GM23338 (cell line): ENCODE measurements around the gene B4GALT2. TPM values are rescaled to one million over a fixed set of nuclear protein-coding genes. Genes with fewer than 3 reads are reported as not detected.

Experiments used
- ATAC-seq: fragments of 200-7000 bp; cut with Tn5 transposase; 3 replicates; pipeline ENCODE4 v1.9.1; 2020
- DNase-seq: peaks from one replicate; pipeline ENCODE4 v3.0.0-alpha.2; 2015; ENCODE audit warnings: low spot score
- H2AFZ ChIP-seq: fragments of 200-600 bp; sonication (generic); 2 replicates; pipeline ENCODE4 v1.8.0; 2016; ENCODE audit warnings: antibody characterized with exemption, mild to moderate bottlenecking, moderate library complexity
- H3F3A ChIP-seq: fragments of 200-600 bp; sonication (generic); replicated peaks from 2 replicates; pipeline ENCODE4 v1.8.0; 2017; ENCODE audit warnings: antibody characterized with exemption, mixed run types, low read depth
- H3K27ac ChIP-seq: fragments of 200-600 bp; sonication (generic); 2 replicates; pipeline ENCODE4 v1.6.1; 2016; ENCODE audit warnings: low read depth
- H3K27me3 ChIP-seq: fragments of 200-600 bp; sonication (generic); 2 replicates; pipeline ENCODE4 v1.8.0; 2016; ENCODE audit warnings: mild to moderate bottlenecking, mixed run types, moderate library complexity; ENCODE audit not compliant: insufficient read depth
- H3K36me3 ChIP-seq: fragments of 200-600 bp; sonication (generic); 2 replicates; pipeline ENCODE4 v1.8.0; 2016; ENCODE audit warnings: mild to moderate bottlenecking; ENCODE audit not compliant: insufficient read depth
- H3K4me1 ChIP-seq: fragments of 200-600 bp; sonication (generic); 2 replicates; pipeline ENCODE4 v1.8.0; 2016; ENCODE audit warnings: mild to moderate bottlenecking, moderate library complexity; ENCODE audit not compliant: insufficient read depth
- H3K4me2 ChIP-seq: fragments of 200-600 bp; sonication (generic); 2 replicates; pipeline ENCODE4 v1.7.1; 2017; ENCODE audit warnings: mixed run types
- H3K4me3 ChIP-seq: fragments of 200-600 bp; sonication (generic); 2 replicates; pipeline ENCODE4 v1.6.1; 2016; ENCODE audit warnings: mixed run types
- H3K79me2 ChIP-seq: fragments of 200-600 bp; sonication (generic); replicated peaks from 2 replicates; pipeline ENCODE4 v1.8.0; 2017; ENCODE audit warnings: mild to moderate bottlenecking; ENCODE audit not compliant: insufficient read depth
- H3K9me2 ChIP-seq: fragments of 200-600 bp; sonication (generic); 2 replicates; pipeline ENCODE4 v1.8.0; 2017; ENCODE audit not compliant: insufficient read depth
- H4K20me1 ChIP-seq: fragments of 200-600 bp; sonication (generic); replicated peaks from 2 replicates; pipeline ENCODE4 v1.8.0; 2017; ENCODE audit warnings: mild to moderate bottlenecking; ENCODE audit not compliant: insufficient read depth
- H3K27ac Mint-ChIP-seq: 2 replicates; pipeline ENCODE4 v1.8.0; 2020; ENCODE audit warnings: inconsistent platforms, mild to moderate bottlenecking, moderate library complexity, mixed read lengths
- H3K27me3 Mint-ChIP-seq: 3 replicates; pipeline ENCODE4 v1.8.0; 2022; ENCODE audit warnings: low read depth, mild to moderate bottlenecking, moderate library complexity, mixed read lengths, inconsistent platforms; ENCODE audit not compliant: insufficient read depth, poor library complexity
- H3K36me3 Mint-ChIP-seq: 3 replicates; pipeline ENCODE4 v1.8.0; 2021; ENCODE audit warnings: low read depth, mild to moderate bottlenecking, inconsistent platforms, moderate library complexity, mixed read lengths
- H3K4me1 Mint-ChIP-seq: 3 replicates; pipeline ENCODE4 v1.8.0; 2020; ENCODE audit warnings: mild to moderate bottlenecking, inconsistent platforms, mixed read lengths
- H3K4me3 Mint-ChIP-seq: 3 replicates; pipeline ENCODE4 v1.8.0; 2021; ENCODE audit warnings: moderate library complexity, mild to moderate bottlenecking, inconsistent platforms, mixed read lengths
- H3K9me3 Mint-ChIP-seq: 3 replicates; pipeline ENCODE4 v1.8.0; 2020; ENCODE audit warnings: moderate library complexity, mild to moderate bottlenecking, inconsistent platforms, mixed read lengths
- CREB1 ChIP-seq: fragments of 250-450 bp; sonication (Bioruptor Pico); IDR thresholded peaks from 2 replicates; pipeline ENCODE4 v1.5.0; 2020; ENCODE audit warnings: low read depth, mild to moderate bottlenecking, moderate library complexity
- CTCF ChIP-seq, 2 experiments: fragments of 200-600 bp in 1 of 2; sonication (generic) in 1 of 2; conservative IDR thresholded peaks; 2 replicates each; pipeline versions ENCODE4 v1.5.1 to v1.6.1; 2016 to 2017; ENCODE audit warnings: antibody characterized with exemption in 2 of 2, low read depth in 2 of 2, mild to moderate bottlenecking in 2 of 2, moderate library complexity in 1 of 2
- ETS1 ChIP-seq: IDR thresholded peaks from 2 replicates; pipeline ENCODE4 v1.6.1; 2016; ENCODE audit warnings: antibody characterized with exemption
- EZH2 ChIP-seq: fragments of 200-600 bp; sonication (generic); IDR thresholded peaks from one replicate; pipeline ENCODE4 v1.8.0; 2017; ENCODE audit warnings: antibody characterized with exemption, mild to moderate bottlenecking, low read depth; ENCODE audit not compliant: unreplicated experiment
- POLR2AphosphoS5 ChIP-seq: IDR thresholded peaks from 2 replicates; pipeline ENCODE4 v1.6.1; 2016; ENCODE audit warnings: antibody characterized with exemption, low read depth
- REST ChIP-seq: IDR thresholded peaks from one replicate; pipeline ENCODE4 v1.6.1; 2018; ENCODE audit warnings: antibody characterized with exemption; ENCODE audit not compliant: unreplicated experiment
- ZNF331 ChIP-seq: fragments of 250-450 bp; sonication (Bioruptor Pico); IDR thresholded peaks from 2 replicates; pipeline ENCODE4 v1.5.0; 2020; ENCODE audit warnings: low read depth, mild to moderate bottlenecking, moderate library complexity
- polyA plus RNA-seq: library from polyadenylated mRNA; unstranded; fragments of >200 nt; fragmentation: Nextera tagmentation; extraction: Ambion mirVana; gene quantifications from 2 replicates; pipeline ENCODE4 v1.2.1, GENCODE V29; 2016
- total RNA-seq: library from RNA; depleted of rRNA; stranded (reverse); fragments of >200 nt; shearing (Covaris generic); gene quantifications from 2 replicates; pipeline ENCODE4 v1.2.3, GENCODE V29; 2014
- TF ChIP-seq, protein P1 (sequence below): fragments of 250-450 bp; sonication (Bioruptor Pico); IDR thresholded peaks from 2 replicates; pipeline ENCODE4 v1.5.0; 2020; ENCODE audit warnings: mild to moderate bottlenecking, moderate library complexity

The B4GALT2 gene
- total and polyA plus RNA-seq, 2 experiments from 2014 or later: 22.4 to 63.1 TPM

- ATAC-seq (no peak), DNase-seq (no peak)
- Histone ChIP-seq H3K27ac (no peak overlapping the region), H3K27me3 (no peaks in the 10 kb centered on the region), H3K4me3 (peak overlapping the region; percentile 88; the same call in 1 of the 2 replicates), H3K9me2 (no peaks in the 10 kb centered on the region), H3F3A (0 out of 2 replicates have a peak, but pooled peaks cover 7% of the 10 kb centered on the region), H4K20me1 (no peaks in the 10 kb centered on the region; the same call in 1 of the 2 replicates), H3K4me1 (peaks cover 9% of the 10 kb centered on the region), H3K4me2 (peak overlapping the region; percentile 97), H3K79me2 (no peaks in the 10 kb centered on the region; the same call in 1 of the 2 replicates), H2AFZ (no peak overlapping the region), H3K36me3 (no peaks in the 10 kb centered on the region)
- Mint-ChIP-seq H3K36me3 (no peaks in the 10 kb centered on the region; the same call in 2 of the 3 replicates), H3K27me3 (peaks cover 7% of the 10 kb centered on the region), H3K4me1 (peaks cover 26% of the 10 kb centered on the region), H3K27ac (no peak overlapping the region; the same call in 1 of the 2 replicates), H3K9me3 (no peaks in the 10 kb centered on the region), H3K4me3 (peak overlapping the region; percentile 88)
- TF ChIP-seq CREB1 (CRISPR knock-in tag) (no peak), ZNF331 (CRISPR knock-in tag) (no peak), POLR2AphosphoS5 (no peak), CTCF (conservative IDR thresholded peaks at IDR 0.05; ENCODE audit: low read depth in 2 of 2) (no peak), ETS1 (no peak), REST (no peak), EZH2 (no peak)
- TF ChIP-seq, protein P1, sequence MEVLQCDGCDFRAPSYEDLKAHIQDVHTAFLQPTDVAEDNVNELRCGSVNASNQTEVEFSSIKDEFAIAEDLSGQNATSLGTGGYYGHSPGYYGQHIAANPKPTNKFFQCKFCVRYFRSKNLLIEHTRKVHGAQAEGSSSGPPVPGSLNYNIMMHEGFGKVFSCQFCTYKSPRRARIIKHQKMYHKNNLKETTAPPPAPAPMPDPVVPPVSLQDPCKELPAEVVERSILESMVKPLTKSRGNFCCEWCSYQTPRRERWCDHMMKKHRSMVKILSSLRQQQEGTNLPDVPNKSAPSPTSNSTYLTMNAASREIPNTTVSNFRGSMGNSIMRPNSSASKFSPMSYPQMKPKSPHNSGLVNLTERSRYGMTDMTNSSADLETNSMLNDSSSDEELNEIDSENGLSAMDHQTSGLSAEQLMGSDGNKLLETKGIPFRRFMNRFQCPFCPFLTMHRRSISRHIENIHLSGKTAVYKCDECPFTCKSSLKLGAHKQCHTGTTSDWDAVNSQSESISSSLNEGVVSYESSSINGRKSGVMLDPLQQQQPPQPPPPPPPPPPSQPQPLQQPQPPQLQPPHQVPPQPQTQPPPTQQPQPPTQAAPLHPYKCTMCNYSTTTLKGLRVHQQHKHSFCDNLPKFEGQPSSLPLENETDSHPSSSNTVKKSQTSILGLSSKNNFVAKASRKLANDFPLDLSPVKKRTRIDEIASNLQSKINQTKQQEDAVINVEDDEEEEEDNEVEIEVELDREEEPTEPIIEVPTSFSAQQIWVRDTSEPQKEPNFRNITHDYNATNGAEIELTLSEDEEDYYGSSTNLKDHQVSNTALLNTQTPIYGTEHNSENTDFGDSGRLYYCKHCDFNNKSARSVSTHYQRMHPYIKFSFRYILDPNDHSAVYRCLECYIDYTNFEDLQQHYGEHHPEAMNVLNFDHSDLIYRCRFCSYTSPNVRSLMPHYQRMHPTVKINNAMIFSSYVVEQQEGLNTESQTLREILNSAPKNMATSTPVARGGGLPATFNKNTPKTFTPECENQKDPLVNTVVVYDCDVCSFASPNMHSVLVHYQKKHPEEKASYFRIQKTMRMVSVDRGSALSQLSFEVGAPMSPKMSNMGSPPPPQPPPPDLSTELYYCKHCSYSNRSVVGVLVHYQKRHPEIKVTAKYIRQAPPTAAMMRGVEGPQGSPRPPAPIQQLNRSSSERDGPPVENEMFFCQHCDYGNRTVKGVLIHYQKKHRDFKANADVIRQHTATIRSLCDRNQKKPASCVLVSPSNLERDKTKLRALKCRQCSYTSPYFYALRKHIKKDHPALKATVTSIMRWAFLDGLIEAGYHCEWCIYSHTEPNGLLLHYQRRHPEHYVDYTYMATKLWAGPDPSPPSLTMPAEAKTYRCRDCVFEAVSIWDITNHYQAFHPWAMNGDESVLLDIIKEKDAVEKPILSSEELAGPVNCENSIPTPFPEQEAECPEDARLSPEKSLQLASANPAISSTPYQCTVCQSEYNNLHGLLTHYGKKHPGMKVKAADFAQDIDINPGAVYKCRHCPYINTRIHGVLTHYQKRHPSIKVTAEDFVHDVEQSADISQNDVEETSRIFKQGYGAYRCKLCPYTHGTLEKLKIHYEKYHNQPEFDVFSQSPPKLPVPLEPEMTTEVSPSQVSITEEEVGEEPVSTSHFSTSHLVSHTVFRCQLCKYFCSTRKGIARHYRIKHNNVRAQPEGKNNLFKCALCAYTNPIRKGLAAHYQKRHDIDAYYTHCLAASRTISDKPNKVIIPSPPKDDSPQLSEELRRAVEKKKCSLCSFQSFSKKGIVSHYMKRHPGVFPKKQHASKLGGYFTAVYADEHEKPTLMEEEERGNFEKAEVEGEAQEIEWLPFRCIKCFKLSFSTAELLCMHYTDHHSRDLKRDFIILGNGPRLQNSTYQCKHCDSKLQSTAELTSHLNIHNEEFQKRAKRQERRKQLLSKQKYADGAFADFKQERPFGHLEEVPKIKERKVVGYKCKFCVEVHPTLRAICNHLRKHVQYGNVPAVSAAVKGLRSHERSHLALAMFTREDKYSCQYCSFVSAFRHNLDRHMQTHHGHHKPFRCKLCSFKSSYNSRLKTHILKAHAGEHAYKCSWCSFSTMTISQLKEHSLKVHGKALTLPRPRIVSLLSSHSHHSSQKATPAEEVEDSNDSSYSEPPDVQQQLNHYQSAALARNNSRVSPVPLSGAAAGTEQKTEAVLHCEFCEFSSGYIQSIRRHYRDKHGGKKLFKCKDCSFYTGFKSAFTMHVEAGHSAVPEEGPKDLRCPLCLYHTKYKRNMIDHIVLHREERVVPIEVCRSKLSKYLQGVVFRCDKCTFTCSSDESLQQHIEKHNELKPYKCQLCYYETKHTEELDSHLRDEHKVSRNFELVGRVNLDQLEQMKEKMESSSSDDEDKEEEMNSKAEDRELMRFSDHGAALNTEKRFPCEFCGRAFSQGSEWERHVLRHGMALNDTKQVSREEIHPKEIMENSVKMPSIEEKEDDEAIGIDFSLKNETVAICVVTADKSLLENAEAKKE (CRISPR knock-in tag): no peak
Measured at GRCh38 chr1:43947874-43948437, 31.1 kb upstream of the B4GALT2 start.
